Measurements from ENCODE around the gene CNIH3. TPM values are rescaled to one million over a fixed set of nuclear protein-coding genes. Genes with fewer than 3 reads are reported as not detected.

CNIH3 gene
- total and polyA plus RNA-seq, 9 donors, result 2.1 to 4.7 (median 2.9) TPM

GRCh38 chr1:224737353-224737727 is 121.2 kb downstream of the CNIH3 start:
- Histone ChIP-seq H3K4me3 (ENCODE audit: low read length) (no peak overlapping the region), H3K9me3 (replicated peaks; ENCODE audit: control insufficient read depth, low read depth, low read length) (no peaks in the 10 kb centered on the region), H3K27me3 (ENCODE audit: control insufficient read depth, insufficient read depth, low read length) (peaks cover 14% of the 10 kb centered on the region), H3K36me3 (ENCODE audit: control insufficient read depth, insufficient read depth, low read length) (no peaks in the 10 kb centered on the region), H3K4me1 (ENCODE audit: control insufficient read depth, insufficient read depth, low read length) (peaks cover 7% of the 10 kb centered on the region), H3K27ac (ENCODE audit: low read length) (no peak overlapping the region)
- WGBS (ENCODE audit: insufficient coverage), result 5% methylated on average over 6 of the region's 10 CpGs
- DNase-seq, result no peak

- no peak overlapping the region for H3K27ac ChIP-seq (ENCODE audit: low read length)
- no peak for DNase-seq
Measured at GRCh38 chr1:224739303-224739996, 123.3 kb downstream of the CNIH3 start.

DNA sequence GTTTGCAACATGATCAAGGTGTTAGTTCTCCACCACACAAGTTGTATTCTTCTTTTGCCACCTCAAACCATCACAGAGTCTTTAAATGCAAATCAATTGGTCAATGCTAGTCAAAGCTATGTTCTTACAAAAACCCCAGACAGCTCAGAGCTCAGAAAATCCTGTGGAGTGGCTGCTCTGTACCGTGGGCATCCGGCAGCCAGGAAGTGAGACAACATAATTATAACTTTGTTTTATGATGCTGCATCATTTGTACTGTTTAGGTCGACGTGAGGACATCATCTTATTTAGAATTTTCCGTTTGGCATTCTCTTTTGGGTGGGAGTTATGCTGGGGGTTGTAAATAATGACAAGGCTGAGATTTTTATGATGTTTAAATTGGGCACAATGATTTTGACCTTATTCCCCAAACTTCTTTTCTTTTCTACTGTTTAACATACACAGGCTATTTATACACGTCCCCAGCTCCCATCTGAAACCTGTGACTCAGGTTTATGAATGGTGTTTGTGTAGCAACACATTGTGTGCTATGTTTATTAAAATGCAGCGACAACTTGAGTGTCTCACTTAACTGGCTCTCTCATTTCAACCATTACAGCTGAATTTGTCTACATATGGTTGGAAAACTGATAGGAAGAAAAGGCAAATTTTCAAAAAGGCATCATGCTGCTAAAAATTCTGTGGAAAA is 124.0 kb downstream of the CNIH3 start:
- Histone ChIP-seq H3K4me1 (ENCODE audit: control insufficient read depth, insufficient read depth, low read length) (peaks cover 16% of the 10 kb centered on the region), H3K9me3 (replicated peaks; ENCODE audit: control insufficient read depth, low read depth, low read length) (no peaks in the 10 kb centered on the region), H3K27ac (ENCODE audit: low read length) (no peak overlapping the region), H3K4me3 (ENCODE audit: low read length) (no peak overlapping the region), H3K36me3 (ENCODE audit: control insufficient read depth, insufficient read depth, low read length) (no peaks in the 10 kb centered on the region), H3K27me3 (ENCODE audit: control insufficient read depth, insufficient read depth, low read length) (peaks cover 10% of the 10 kb centered on the region)
- no CpG with 5 or more reads among the region's 7 CpGs for WGBS (ENCODE audit: insufficient coverage)
- no peak for DNase-seq

More at GRCh38 chr1:224739303-224739996, 123.3 kb downstream of the CNIH3 start:
- H3K4me1 ChIP-seq (ENCODE audit: control insufficient read depth, insufficient read depth, low read length), result peaks cover 12% of the 10 kb centered on the region
- H3K36me3 ChIP-seq (ENCODE audit: control insufficient read depth, insufficient read depth, low read length), result no peaks in the 10 kb centered on the region
- no peaks in the 10 kb centered on the region for H3K9me3 ChIP-seq (replicated peaks; ENCODE audit: control insufficient read depth, low read depth, low read length)
- 57% methylated on average over 10 of the region's 12 CpGs for WGBS (ENCODE audit: insufficient coverage)
- H3K27me3 ChIP-seq (ENCODE audit: control insufficient read depth, insufficient read depth, low read length), result peaks cover 10% of the 10 kb centered on the region
- H3K4me3 ChIP-seq (ENCODE audit: low read length), result no peak overlapping the region

- no peak overlapping the region for H3K4me3 ChIP-seq (ENCODE audit: low read length)
- H3K27me3 ChIP-seq (ENCODE audit: control insufficient read depth, insufficient read depth, low read length), result peaks cover 10% of the 10 kb centered on the region
- 51% methylated on average over 3 of the region's 5 CpGs for WGBS (ENCODE audit: insufficient coverage)
- H3K9me3 ChIP-seq (replicated peaks; ENCODE audit: control insufficient read depth, low read depth, low read length), result no peaks in the 10 kb centered on the region
- no peak overlapping the region for H3K27ac ChIP-seq (ENCODE audit: low read length)
- DNase-seq, result no peak
- H3K36me3 ChIP-seq (ENCODE audit: control insufficient read depth, insufficient read depth, low read length), result no peaks in the 10 kb centered on the region
- H3K4me1 ChIP-seq (ENCODE audit: control insufficient read depth, insufficient read depth, low read length), result peaks cover 17% of the 10 kb centered on the region
Measured at GRCh38 chr1:224740685-224741052, 124.6 kb downstream of the CNIH3 start.

DNA sequence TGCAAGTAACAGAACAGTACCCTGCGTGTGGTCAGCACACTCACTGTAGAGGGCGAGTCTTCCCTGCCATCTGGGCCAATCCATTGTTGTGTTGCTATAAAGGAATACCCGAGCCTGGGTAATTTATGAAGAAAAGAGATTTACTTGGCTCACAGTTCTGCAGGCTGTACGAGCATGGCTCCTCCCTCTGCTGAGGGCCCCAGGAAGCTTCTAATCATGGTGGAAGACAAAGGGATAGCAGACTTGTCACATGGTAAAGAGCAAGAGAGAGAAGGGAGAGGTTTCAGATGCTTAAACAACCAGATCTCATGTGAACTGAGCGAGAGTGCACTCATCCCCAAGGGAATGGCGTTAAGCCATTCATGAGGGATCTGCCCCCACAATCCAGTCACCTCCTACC is 126.2 kb downstream of the CNIH3 start:
- H3K36me3 ChIP-seq (ENCODE audit: control insufficient read depth, insufficient read depth, low read length), result no peaks in the 10 kb centered on the region
- no peaks in the 10 kb centered on the region for H3K9me3 ChIP-seq (replicated peaks; ENCODE audit: control insufficient read depth, low read depth, low read length)
- WGBS (ENCODE audit: insufficient coverage), result 53% methylated on average over 3 of the region's 6 CpGs
- H3K4me1 ChIP-seq (ENCODE audit: control insufficient read depth, insufficient read depth, low read length), result peaks cover 11% of the 10 kb centered on the region
- no peak overlapping the region for H3K27ac ChIP-seq (ENCODE audit: low read length)
- H3K27me3 ChIP-seq (ENCODE audit: control insufficient read depth, insufficient read depth, low read length), result peaks cover 2% of the 10 kb centered on the region
- no peak for DNase-seq
- no peak overlapping the region for H3K4me3 ChIP-seq (ENCODE audit: low read length)

DNA sequence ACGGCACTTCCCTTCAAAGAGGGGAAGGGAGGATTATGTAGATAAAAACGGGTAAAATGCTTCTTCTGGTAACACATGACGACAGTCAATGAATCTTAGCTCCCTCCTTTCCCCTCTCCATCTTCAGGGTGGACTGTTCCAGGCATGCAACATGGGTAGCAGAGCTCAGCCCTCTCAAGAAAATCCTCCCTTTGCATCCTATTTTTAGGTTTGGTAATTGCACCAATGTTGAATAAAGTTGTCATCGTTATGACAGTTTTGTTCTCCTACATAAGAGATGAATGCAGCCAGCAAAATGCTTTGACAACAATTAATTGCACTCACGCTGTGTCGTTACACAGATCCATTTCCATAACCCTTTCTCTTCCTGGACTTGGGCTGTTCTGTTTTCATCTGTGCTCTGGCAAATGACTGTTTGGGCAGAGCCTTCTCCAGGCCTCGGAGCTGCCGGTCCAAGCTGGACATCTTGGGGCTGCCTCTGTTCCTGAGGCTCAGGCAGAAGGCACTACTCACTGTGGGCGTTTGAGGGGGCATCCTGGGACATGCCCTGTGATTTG is 127.6 kb downstream of the CNIH3 start:
- Histone ChIP-seq H3K27me3 (ENCODE audit: control insufficient read depth, insufficient read depth, low read length) (peaks cover 2% of the 10 kb centered on the region), H3K4me1 (ENCODE audit: control insufficient read depth, insufficient read depth, low read length) (peaks cover 13% of the 10 kb centered on the region), H3K36me3 (ENCODE audit: control insufficient read depth, insufficient read depth, low read length) (no peaks in the 10 kb centered on the region), H3K9me3 (replicated peaks; ENCODE audit: control insufficient read depth, low read depth, low read length) (no peaks in the 10 kb centered on the region), H3K27ac (ENCODE audit: low read length) (no peak overlapping the region), H3K4me3 (ENCODE audit: low read length) (no peak overlapping the region)
- 75% methylated on average over 5 of the region's 9 CpGs for WGBS (ENCODE audit: insufficient coverage)
- DNase-seq, result no peak

- H3K4me1 ChIP-seq (ENCODE audit: control insufficient read depth, insufficient read depth, low read length), result peaks cover 13% of the 10 kb centered on the region
- no peak overlapping the region for H3K4me3 ChIP-seq (ENCODE audit: low read length)
- no peaks in the 10 kb centered on the region for H3K36me3 ChIP-seq (ENCODE audit: control insufficient read depth, insufficient read depth, low read length)
- H3K27me3 ChIP-seq (ENCODE audit: control insufficient read depth, insufficient read depth, low read length), result peaks cover 2% of the 10 kb centered on the region
- H3K9me3 ChIP-seq (replicated peaks; ENCODE audit: control insufficient read depth, low read depth, low read length), result no peaks in the 10 kb centered on the region
- no peak overlapping the region for H3K27ac ChIP-seq (ENCODE audit: low read length)
- peak; percentile 42 for DNase-seq
- WGBS (ENCODE audit: insufficient coverage), result 63% methylated on average over 2 of the region's 5 CpGs
Measured at GRCh38 chr1:224744521-224744920, 128.4 kb downstream of the CNIH3 start.

DNA sequence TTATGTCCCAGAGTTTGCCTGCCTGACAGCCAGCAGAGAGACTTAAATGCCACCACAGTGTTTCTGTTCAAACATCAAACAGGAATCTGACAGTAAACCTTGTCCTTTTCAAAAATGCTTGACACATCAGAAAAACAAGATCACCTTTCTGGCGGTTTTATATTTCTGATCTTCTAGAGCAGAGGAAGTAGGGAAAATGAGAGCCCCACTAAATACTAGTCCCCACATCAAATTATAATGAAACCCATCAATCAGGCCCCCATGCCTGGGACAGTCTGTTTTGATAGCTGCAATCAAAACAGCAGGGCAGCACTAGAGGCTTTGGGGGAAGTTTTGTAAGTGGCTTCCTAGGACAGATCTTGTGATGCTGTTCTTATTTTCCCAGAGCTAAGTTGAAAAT is 129.3 kb downstream of the CNIH3 start:
- WGBS (ENCODE audit: insufficient coverage), result no CpG with 5 or more reads among the region's 1 CpG

DNA sequence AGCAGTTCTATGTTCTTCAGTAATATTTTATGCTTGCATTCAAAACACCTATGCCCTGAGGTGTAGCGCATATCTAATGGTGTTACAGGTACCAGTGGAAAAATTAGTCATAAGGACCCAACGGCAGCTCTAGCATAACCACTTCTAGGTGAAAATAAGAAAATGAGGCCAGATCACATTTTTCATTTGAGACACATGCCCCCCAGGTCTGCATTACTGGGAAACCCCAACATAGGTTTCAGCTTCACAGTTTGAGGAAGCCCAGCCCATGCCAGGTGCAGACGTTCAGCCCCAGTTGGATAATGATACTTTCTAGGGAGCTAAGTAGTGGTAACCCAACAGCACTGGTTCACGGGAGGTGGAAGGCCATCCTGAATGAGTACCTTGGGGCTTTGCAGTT is 129.8 kb downstream of the CNIH3 start:
- 71% methylated on average over 1 of the region's 4 CpGs for WGBS (ENCODE audit: insufficient coverage)
- Histone ChIP-seq H3K9me3 (replicated peaks; ENCODE audit: control insufficient read depth, low read depth, low read length) (no peaks in the 10 kb centered on the region), H3K27ac (ENCODE audit: low read length) (no peak overlapping the region)

More for the DNA sequence above, 129.3 kb downstream of the CNIH3 start:
- DNase-seq, result no peak
- H3K4me1 ChIP-seq (ENCODE audit: control insufficient read depth, insufficient read depth, low read length), result peaks cover 13% of the 10 kb centered on the region
- no peak overlapping the region for H3K4me3 ChIP-seq (ENCODE audit: low read length)
- H3K9me3 ChIP-seq (replicated peaks; ENCODE audit: control insufficient read depth, low read depth, low read length), result no peaks in the 10 kb centered on the region
- no peaks in the 10 kb centered on the region for H3K36me3 ChIP-seq (ENCODE audit: control insufficient read depth, insufficient read depth, low read length)
- H3K27me3 ChIP-seq (ENCODE audit: control insufficient read depth, insufficient read depth, low read length), result peaks cover 2% of the 10 kb centered on the region
- H3K27ac ChIP-seq (ENCODE audit: low read length), result no peak overlapping the region

GRCh38 chr1:224747578-224747977 is 131.5 kb downstream of the CNIH3 start:
- Histone ChIP-seq H3K27me3 (ENCODE audit: control insufficient read depth, insufficient read depth, low read length) (peaks cover 2% of the 10 kb centered on the region), H3K27ac (ENCODE audit: low read length) (no peak overlapping the region), H3K4me3 (ENCODE audit: low read length) (no peak overlapping the region), H3K36me3 (ENCODE audit: control insufficient read depth, insufficient read depth, low read length) (no peaks in the 10 kb centered on the region), H3K4me1 (ENCODE audit: control insufficient read depth, insufficient read depth, low read length) (peaks cover 13% of the 10 kb centered on the region), H3K9me3 (replicated peaks; ENCODE audit: control insufficient read depth, low read depth, low read length) (no peaks in the 10 kb centered on the region)
- 54% methylated on average over 2 of the region's 4 CpGs for WGBS (ENCODE audit: insufficient coverage)
- peak; percentile 7 for DNase-seq

More for the DNA sequence above, 129.8 kb downstream of the CNIH3 start:
- Histone ChIP-seq H3K27me3 (ENCODE audit: control insufficient read depth, insufficient read depth, low read length) (peaks cover 2% of the 10 kb centered on the region), H3K4me3 (ENCODE audit: low read length) (no peak overlapping the region), H3K4me1 (ENCODE audit: control insufficient read depth, insufficient read depth, low read length) (peaks cover 13% of the 10 kb centered on the region), H3K36me3 (ENCODE audit: control insufficient read depth, insufficient read depth, low read length) (no peaks in the 10 kb centered on the region)
- no peak for DNase-seq
